Ovary (tissue), 3 donors: ENCODE data around the gene CREG2.

ENCODE experiments used
- CTCF ChIP-seq, 3 donors: fragments of 450-650 bp in 2 of 3; fragments of 200-600 bp in 1 of 3; IDR thresholded peaks; one replicate each; pipeline versions ENCODE4 v1.5.1 to v1.8.0; 2016 to 2022; ENCODE audit warnings: antibody characterized with exemption in 3 of 3, mild to moderate bottlenecking in 1 of 3
- POLR2A ChIP-seq: fragments of 450-650 bp; IDR thresholded peaks from one replicate; pipeline ENCODE4 v1.6.1; 2017; ENCODE audit warnings: antibody characterized with exemption, mild to moderate bottlenecking, moderate library complexity
- donor health status: DM: no; HTN: no; CAD: no.

GRCh38 chr2:101360232-101360631, 27.1 kb downstream of the CREG2 start:
- TF ChIP-seq CTCF (IDR thresholded peaks at IDR 0.05) (no peak), POLR2A (no peak)
